GM12892 (cell line): ENCODE data around the gene L1CAM.

Source experiments
- POLR2A ChIP-seq: IDR thresholded peaks from 2 replicates; pipeline ENCODE4 v1.6.1; 2011; ENCODE audit warnings: low read depth, low read length, control low read depth
- POLR2AphosphoS5 ChIP-seq: IDR thresholded peaks from 2 replicates; pipeline ENCODE4 v1.6.1; 2011; ENCODE audit warnings: low read depth, low read length, control low read depth
- TAF1 ChIP-seq: IDR thresholded peaks from 2 replicates; pipeline ENCODE4 v1.6.1; 2011; ENCODE audit warnings: low read depth, mild to moderate bottlenecking, control low read depth, low read length, borderline replicate concordance

DNA sequence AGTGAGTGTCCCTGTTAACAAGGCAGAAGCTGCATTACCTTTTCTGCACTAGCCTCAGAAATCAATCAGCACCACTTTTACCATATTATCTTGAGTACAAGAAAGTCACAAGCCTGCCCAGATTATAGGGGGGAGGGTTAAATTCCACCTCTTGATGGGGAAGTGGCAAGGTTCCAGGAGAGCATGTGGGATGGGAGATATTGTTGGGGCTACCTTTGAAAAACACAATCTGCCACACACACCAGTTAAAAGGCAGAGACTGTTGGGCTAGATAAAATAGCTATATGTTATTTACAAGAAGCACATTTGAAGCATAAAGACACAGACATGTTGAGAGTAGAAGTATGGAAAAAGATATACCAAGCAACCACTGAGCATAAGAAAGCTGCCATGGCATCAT is 11.9 kb upstream of the L1CAM start:
- TF ChIP-seq POLR2A (no peak), POLR2AphosphoS5 (no peak), TAF1 (no peak)
